ENCODE measurements around the gene CACNA1G.

CACNA1G gene

DNA sequence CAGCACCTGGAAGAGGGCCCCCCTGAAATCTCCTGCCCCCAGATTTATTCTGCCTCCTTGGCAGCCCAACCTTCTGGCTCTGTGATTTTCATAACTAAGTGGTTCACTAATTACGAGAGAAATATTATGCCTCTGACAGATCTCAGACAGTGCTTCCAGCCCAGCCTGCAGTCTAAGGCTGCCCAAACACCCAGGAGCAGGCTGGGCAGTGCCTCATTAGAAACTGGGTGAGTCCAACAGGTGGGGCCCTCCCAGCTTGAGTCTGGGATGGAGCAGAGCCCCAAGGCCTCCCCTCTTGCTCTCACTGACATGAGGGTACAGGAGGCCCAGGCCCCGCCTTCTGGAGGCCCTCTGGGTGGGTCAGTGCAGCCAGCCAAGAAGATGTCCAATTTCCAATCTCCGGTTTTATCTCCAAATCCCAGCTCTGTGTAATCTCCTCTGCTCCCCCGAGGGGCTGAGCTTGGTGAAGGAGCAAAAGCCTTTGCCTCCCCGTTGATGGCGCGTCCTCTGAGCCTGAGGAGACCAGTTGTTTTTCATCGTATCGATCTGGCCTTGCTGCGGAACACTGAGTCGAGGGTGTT lies 54.0 kb downstream of the CACNA1G start:
- no peak for DNase-seq (ENCODE audit: extremely low read depth, low read depth)

DNA sequence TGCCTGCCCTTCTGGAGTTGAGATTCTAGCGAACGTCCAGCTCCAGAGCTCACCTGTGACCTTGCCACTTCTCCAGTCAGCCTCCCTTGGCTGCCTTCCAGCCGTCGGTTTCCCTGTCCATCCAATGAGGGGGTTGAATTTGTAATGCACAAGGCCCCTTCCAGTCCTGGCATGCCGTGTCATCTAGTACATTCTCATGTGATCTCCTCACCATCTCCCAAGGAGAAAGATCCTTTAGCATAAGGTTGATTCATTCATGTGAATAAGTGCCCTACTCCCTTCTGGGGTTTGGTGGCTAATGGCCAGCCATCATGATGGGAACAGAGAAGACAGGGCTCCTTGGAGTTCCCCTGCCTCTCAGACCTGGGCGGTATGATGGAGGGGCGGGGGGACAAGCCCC lies 55.3 kb downstream of the CACNA1G start:
- no peak for DNase-seq (ENCODE audit: extremely low read depth, low read depth)
- TF ChIP-seq, protein P1, sequence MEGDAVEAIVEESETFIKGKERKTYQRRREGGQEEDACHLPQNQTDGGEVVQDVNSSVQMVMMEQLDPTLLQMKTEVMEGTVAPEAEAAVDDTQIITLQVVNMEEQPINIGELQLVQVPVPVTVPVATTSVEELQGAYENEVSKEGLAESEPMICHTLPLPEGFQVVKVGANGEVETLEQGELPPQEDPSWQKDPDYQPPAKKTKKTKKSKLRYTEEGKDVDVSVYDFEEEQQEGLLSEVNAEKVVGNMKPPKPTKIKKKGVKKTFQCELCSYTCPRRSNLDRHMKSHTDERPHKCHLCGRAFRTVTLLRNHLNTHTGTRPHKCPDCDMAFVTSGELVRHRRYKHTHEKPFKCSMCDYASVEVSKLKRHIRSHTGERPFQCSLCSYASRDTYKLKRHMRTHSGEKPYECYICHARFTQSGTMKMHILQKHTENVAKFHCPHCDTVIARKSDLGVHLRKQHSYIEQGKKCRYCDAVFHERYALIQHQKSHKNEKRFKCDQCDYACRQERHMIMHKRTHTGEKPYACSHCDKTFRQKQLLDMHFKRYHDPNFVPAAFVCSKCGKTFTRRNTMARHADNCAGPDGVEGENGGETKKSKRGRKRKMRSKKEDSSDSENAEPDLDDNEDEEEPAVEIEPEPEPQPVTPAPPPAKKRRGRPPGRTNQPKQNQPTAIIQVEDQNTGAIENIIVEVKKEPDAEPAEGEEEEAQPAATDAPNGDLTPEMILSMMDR (IDR thresholded peaks at IDR 0.05; ENCODE audit: low read depth, low read length): no peak

More for the DNA sequence above, 54.0 kb downstream of the CACNA1G start:
- TF ChIP-seq, protein P1 (IDR thresholded peaks at IDR 0.05; ENCODE audit: low read depth, low read length): no peak

- TF ChIP-seq, protein P1 (IDR thresholded peaks at IDR 0.05; ENCODE audit: low read depth, low read length): no peak
- no peak for DNase-seq (ENCODE audit: extremely low read depth, low read depth)
These were observed 57.8 kb downstream of the CACNA1G start for GRCh38 chr17:50618300-50618699.

- TF ChIP-seq, protein P1 (IDR thresholded peaks at IDR 0.05; ENCODE audit: low read depth, low read length): no peak
- no peak for DNase-seq (ENCODE audit: extremely low read depth, low read depth)
These were observed 58.4 kb downstream of the CACNA1G start for GRCh38 chr17:50618941-50619340.

- TF ChIP-seq, protein P1 (IDR thresholded peaks at IDR 0.05; ENCODE audit: low read depth, low read length): no peak
- no peak for DNase-seq (ENCODE audit: extremely low read depth, low read depth)
These were observed 59.0 kb downstream of the CACNA1G start for GRCh38 chr17:50619489-50619888.

DNA sequence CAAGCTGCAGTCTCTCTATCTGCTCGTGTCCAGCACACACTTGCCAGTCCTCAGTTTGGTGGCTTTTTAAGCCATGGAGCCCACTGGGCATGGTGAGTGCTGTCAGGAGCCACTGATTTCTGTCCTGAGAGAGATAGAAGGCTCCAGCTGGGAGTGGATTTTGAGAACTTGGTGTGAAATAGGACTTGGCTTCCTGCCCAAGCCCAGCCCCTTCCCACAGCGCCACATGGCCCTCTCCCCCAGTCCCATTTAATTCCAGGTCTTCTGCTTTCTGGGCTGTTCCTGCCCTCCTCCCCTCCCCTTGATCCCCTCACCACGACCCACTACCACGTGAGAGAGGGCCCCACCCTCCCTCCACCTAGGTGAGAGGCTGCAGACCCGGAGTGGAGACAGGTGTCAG lies 59.7 kb downstream of the CACNA1G start:
- TF ChIP-seq, protein P1 (IDR thresholded peaks at IDR 0.05; ENCODE audit: low read depth, low read length): no peak
- DNase-seq (ENCODE audit: extremely low read depth, low read depth): no peak

- DNase-seq (ENCODE audit: extremely low read depth, low read depth): no peak
- TF ChIP-seq, protein P1 (IDR thresholded peaks at IDR 0.05; ENCODE audit: low read depth, low read length): no peak
These were observed 60.3 kb downstream of the CACNA1G start for GRCh38 chr17:50620858-50621257.

Data from AG09319 (cell line).